GM12892 (cell line): ENCODE data around the gene TRIP12.

Experiments used
- POLR2A ChIP-seq: IDR thresholded peaks from 2 replicates; pipeline ENCODE4 v1.6.1; 2011; ENCODE audit warnings: low read depth, low read length, control low read depth
- POLR2AphosphoS5 ChIP-seq: IDR thresholded peaks from 2 replicates; pipeline ENCODE4 v1.6.1; 2011; ENCODE audit warnings: low read depth, low read length, control low read depth
- TAF1 ChIP-seq: IDR thresholded peaks from 2 replicates; pipeline ENCODE4 v1.6.1; 2011; ENCODE audit warnings: low read depth, mild to moderate bottlenecking, control low read depth, low read length, borderline replicate concordance

- TF ChIP-seq POLR2A (no peak), POLR2AphosphoS5 (no peak), TAF1 (no peak)
These were observed 138.6 kb downstream of the TRIP12 start for GRCh38 chr2:229783108-229783721.
